GM21390 (cell line): Measurements from ENCODE around the gene PDZRN3.
"Not testable (repeated sequence)": the region's sequence is repeated elsewhere in the genome, so short reads cannot be mapped to it uniquely, and the experiment has no call there.

ENCODE experiments used
- ATAC-seq: cut with Tn5 transposase; IDR thresholded peaks from one replicate; pipeline ENCODE4 v1.9.1; 2021; ENCODE audit not compliant: unreplicated experiment

The PDZRN3 gene

DNA sequence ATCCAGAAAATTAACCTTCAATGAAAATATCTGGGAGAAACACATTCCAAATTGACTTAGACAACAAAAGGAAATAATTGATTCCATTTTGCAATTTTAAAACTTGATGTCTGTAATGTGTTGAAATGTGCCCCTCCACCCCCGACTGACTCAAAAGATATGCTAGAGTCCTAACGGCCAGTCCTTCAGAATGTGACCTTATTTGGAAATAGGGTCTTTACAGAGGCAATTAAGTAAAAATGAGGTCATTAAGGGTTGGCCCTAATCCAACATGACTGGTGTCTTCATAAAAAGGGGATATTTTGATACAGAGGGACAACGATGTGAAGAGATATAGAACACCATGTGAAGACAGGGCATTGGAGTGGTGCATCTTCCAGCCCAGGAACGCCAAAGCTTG lies 153.9 kb downstream of the PDZRN3 start:
- no peak for ATAC-seq

DNA sequence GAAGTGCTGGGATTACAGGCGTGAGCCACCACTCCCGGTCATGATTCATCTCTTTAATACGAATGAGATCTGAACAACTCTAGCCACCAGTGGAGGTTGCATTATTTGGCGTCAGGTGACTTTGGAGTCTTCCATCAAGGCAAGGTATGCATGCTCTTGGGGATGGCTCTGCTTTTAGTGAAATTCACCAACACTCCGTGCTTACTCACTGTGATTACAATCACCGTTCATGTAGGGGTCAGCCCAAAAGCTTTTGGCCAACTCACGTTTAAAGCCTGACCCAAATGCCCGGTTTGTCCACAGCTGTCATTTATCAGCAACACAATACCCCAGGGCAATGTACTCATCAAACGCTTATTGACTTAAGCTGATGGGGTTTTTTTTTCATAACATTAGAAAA lies 155.4 kb downstream of the PDZRN3 start:
- no peak for ATAC-seq

DNA sequence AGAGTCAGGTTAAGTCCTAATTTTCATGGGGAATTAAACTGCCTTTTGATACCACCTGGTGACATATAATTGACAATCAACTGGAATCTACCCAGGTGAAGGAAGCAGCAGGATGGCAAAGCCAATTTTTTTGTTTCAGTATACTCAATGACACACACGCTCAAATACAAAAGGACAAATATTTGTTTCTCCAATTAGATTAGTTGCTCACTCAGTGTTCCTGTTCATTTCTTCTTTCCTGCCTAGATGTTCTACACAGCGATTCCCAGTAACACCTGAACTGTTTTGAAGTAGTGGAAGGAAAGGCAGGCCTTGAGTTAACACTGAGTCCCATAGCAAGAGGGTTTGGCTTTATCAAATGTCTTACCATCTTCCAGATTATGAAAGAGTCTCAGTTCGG lies 157.5 kb downstream of the PDZRN3 start:
- ATAC-seq, result no peak

DNA sequence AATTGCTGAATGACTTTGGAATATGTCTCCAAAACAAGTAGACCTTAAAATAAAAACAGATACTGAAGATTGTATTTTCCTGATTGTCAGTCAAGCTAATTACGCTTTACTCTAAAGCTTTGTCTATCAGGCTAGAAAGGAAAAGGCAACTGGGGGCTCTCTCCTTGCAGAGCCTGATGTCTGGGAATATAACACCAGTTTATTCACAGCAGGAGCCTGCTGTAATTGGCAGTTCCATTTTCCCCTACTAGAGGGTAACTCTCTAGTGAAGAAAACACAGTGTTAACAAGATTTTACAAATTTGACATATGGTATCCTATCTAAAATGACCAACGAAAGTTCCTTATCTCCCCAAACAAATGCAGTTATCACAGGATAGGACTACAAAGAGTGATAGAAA lies 158.8 kb downstream of the PDZRN3 start:
- ATAC-seq, result no peak

DNA sequence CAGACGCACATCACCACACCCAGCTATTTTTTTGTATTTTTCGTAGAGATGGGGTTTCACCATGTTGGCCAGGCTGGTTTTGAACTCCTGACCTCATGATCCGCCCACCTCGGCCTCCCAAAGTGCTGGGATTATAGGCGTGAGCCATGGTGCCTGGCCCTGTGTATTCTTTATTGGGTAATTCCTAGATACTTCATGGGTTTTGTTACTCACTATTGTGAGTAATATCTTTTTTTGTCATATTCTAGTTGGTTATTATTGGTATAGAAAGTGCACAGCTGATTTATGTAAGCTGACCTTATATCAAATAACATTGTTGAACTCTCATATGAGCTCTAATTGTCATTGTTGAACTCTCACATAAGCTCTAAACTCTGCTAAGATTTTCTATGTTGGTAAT lies 160.6 kb downstream of the PDZRN3 start:
- not testable (repeated sequence) for ATAC-seq

DNA sequence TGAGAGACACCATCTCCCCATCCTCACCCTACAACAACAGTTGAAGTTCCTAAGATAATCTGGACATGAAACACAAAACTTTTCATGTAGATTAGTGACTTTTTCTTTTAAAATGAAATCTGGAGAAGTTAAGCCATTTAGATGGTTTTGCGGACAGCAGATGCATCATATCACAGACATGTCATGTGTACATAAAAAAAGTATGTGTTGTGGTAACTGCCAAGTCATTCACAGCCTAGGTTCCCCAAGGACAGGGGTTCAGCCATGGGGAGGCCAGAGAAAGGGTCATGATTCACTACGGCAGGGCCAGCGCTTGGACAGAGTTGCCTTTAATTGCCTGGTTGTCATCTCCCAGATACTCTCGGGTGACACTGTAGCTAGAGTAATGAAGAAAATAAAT lies 163.2 kb downstream of the PDZRN3 start:
- ATAC-seq, result no peak

DNA sequence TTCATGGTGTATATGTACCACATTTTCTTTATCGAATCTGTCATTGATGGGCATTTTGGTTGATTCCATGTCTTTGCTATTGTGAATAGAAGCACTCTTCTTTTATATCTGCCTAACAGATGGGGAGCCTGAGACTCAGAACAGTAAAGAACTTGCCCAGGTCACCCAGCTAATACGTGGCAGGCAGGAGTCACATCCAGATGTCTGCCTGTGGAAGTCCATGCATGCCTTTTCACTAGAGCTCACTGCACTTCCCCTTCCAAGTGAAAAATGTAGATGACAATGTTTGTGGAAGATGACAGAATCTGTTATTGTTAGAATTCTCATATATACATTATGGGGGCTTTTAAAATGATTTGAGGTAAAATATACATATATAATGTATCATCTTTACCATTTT lies 165.0 kb downstream of the PDZRN3 start:
- no peak for ATAC-seq

DNA sequence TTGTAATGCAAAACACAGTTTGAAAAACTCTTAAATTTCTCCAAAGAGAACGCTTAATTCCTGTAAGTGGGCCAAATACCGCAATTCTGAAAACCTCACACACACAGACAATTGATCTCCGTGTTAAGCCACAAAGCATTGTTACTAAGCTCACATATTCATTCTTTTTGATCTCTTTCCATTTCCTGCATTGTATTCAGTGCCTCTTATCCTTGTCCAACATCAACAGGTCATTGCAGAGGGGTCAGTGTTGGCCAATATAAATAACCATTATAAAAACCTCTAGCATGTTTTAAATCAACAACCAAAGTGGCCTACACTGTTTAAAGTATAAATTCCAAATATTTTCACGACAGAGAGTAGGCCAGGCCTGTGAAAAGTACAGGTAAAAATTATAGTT lies 171.1 kb downstream of the PDZRN3 start:
- no peak for ATAC-seq

DNA sequence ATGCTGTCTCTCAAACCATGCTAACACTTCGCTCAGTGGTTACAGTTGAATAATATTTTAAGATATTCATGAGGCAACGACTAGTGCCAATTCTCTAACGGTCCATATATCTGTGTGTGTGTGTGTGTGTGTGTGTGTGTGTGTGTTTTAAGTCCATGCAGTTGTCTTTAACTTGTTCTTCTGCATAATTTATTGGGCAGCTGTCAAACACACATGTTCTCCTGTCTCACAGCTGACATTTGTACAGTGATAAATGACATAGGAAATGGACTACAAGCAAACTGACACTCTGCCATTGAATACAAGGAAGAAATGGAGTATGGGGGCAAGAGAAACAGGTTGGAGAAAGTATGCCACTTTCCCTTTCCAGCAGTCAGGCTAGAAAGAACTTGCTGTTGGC lies 172.0 kb downstream of the PDZRN3 start:
- no peak for ATAC-seq

DNA sequence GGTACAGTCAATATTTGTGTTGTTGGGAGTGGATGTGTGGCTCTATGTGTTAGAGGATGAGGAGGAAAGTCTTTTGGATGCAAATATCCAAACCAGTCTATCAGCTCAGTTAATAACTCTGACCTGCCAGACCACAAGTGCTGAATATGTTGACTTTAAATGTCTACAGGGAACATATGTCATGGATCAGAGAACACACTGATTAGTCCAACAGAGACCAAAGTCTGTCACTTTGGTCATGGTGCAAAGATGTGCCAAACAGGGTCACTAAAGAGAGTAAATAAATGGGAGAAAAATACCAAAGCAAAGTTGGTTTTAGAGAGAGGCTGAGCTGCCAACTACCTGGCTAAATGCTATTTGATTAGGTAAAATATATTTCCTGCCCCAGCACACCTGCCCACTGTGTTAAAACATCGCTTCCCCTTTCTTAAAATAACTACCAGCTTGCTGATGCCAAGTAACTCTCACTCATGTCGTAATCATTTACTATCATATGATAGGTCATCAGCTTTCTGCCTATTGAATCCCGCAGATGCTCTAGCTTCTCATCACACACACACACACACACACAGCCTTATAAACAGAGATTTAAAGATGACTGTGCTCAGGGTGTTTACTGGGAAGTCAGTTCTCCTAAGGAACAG lies 173.3 kb downstream of the PDZRN3 start:
- ATAC-seq, result peak; percentile 23

DNA sequence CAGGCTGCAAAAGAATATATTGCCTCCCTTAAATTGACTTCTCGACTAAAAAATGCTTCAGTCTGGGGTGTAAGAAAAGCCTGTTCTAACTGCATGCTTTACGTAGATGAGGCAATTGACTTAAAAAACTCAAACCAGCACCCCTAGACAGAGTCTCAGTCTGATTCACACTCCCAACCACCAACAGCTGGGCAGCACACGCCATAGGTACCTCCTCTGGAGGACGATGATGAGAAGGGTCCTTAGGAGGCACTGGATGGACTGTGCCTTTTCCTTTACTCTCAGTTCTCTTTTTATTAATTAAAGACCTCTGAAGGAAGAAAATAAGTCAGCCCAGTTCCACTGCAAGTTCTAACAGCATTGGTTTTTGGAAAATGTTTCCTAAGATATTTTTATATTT lies 175.0 kb downstream of the PDZRN3 start:
- peak; percentile 25 for ATAC-seq

DNA sequence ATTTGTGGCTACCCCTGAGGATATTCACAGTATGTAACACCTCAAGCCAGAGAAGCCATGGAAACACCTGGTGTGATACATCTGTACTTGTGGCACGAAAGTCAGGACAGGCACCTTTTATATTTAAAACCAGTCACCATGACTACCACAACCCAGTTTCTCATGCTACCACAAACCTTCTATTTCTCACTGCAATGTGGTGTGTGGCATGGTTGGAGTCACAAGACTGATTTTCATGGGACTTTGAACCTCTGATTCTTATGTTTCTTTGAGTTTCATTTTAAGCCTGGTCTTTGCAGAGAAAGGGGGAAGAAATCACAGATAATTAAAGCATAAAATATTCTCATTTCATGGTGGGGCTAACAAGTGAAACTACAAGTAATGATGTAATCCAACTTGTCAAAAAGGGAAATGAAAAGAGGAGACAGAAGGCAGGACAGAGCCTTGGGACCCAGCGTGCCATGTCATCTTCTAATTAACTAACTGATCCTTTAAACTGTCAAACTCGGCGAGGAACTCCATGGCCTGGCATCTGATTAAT lies 175.9 kb downstream of the PDZRN3 start:
- peak; percentile 91 for ATAC-seq

DNA sequence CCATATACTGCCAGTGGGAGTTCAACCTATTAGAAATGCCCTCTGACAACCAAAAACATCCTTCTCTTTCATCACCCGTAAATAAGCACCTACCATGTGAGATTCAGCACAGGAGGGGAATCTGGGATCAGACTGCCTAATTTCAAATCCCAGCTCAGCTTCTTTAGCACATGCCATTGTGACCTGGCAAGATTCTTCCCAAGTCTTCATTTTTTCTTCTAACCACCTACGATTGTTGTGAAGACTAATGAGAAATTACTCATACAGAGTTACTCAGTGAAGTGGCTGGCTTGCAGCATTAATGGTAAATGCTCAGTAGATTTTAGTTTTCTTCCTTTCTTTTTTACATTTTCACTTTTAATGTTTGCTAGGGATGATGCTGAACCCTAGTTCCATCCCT lies 176.7 kb downstream of the PDZRN3 start:
- ATAC-seq, result no peak

DNA sequence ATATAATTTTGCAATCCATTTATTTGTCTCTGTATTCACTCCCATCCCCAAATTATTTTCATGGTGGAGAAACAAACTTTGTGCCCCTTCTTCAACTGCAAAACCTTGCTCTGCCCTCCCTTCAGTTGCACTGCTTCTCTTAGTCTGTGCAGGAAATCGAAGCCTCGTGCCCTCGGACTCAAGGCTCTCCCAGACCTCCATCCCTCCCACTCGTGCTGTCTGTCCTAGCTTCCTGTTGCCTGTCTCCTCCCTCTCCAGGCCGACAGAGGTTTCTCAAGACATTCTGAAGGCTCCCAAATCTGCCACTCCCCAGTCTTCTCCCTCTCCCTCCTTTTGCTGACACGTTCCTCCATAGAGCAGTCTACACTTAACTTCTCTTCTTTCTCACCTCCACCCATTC lies 177.6 kb downstream of the PDZRN3 start:
- ATAC-seq, result no peak

DNA sequence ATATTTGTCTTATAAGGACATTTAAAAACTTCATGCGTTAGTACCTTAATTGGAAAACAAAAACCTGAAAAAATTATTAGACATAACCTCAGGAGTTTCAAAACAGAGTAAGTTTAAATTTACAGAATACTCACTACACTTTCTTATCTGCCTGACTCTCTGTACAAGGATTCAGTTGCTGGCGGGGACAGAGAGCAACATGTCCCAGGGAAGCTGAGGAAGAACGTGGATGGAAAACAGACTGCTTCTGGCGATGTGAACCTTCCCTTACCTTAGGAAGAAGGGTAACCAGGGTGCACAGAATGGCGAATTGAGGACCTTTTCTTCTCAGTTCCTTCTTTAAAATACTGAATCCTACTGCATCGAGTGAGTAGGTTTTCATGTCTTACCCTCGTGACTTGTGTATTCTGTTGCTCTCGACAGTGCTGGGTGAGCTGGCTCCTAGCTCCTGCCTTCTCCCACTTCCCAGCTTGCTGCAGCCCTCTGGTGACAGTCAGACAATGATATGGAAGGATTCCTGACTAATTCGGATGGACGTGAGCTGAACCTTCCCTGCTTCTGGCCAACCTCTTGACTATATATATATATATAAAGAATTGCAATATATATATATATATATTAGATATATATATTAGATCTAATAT lies 178.2 kb downstream of the PDZRN3 start:
- no peak for ATAC-seq

DNA sequence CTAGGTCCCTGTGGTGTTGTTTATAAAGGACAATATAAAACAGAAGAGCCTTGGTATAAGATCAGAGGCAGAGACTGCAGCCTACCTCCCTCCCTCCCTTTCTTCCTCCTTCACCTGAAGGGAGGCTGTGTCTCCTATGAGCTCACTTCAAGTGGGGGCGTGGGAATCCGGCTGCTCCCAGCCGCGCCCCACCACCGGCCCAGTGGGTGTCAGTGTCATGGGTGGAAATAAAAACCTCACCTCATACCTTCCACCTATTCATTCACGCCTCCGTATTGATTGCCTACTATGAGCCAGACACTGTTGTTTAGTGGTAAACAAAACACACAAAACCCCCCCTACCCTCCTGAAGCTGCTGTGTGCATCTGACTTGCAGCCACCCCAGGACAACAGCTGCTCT lies 181.9 kb downstream of the PDZRN3 start:
- ATAC-seq, result no peak

DNA sequence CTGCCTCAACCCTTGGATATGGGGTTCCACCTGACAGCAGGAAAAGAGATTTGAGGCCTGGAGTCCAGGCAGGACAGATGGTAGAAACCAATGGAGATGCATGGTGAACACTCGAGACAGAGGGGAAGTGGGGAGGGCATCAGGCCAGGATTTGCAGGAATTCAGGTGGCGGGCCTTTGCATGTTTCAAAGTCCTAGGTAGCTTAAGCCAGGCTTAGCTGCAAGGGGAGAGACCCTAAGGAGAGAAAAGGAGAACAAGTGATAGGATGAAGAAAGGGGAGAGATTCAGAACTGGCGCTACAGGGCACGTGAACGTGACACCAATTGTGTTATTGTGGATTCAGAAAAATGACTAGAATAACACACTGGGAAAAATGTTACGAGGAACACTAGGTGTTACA lies 182.6 kb downstream of the PDZRN3 start:
- no peak for ATAC-seq

DNA sequence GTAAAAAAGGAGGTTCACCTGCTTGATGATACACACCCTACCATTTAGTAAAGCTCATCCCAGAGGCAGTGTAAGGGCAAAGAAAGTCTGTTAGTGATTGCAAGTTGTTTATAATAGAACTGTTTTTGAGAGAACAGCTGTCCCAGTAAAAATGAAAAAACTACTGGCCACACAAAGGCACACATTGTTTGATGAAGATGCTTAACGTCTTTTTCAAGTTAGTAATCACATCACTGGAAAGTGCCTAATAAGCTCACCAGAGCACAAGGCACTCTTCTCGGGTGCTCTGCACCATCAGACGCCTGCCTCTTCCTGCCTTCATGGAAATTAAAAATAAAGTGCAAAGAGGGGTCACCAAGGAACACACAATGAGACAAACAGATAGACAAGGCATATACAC lies 186.9 kb downstream of the PDZRN3 start:
- no peak for ATAC-seq

DNA sequence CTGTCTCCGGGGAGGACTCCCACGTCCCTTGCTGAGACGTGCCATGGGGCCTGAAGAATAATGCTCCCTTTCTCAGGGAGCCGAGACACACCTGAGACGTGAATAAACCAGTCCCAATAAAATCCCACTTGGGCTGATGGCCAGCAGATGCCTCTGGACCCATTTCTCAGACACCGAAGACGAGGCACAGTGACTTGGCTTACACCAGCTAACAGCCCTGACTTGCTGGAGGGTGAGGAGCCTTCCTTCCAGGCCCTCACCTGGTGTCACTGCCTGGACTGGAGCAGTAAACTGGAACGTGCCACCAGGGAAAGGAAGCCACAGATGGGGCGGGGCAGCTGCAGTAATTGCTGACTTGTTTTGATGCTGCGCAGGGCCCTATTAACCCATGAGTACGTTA lies 189.7 kb downstream of the PDZRN3 start:
- ATAC-seq, result no peak

DNA sequence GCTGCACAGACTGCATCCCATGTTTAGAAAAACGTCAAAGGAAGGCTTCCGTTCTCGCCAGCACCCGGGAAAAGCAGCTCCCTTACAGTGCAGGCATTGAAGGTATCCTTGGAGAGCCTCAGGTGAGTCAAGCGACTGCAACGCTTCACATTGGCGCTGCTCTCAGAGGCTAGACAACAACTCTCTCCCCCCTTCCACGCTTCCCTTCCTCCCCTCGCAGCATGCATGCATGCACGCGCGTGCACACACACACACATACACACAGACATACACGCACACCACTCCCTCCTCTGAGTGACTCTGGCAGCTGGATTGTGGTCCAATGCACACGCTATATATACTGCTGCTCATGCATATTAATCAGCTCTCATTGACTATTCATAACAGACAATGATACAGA lies 191.1 kb downstream of the PDZRN3 start:
- no peak for ATAC-seq

DNA sequence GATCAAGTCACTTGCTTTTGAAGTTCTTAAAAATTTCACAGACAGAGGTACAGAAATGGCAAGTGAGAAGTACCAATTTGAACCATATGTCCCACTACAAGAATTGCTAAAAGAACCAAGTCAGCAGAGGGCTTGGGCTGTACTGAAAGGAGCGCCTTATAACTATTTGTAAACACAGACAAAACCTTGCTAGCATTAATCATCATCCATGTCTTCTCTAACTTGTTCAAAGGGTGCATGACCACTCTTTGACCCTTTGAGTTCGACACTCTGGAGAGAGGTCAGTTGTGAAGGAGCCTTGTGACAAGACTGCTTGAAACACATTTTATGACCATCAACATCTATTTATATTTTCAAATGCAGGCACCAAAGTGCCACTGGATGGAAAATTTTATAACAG lies 191.7 kb downstream of the PDZRN3 start:
- ATAC-seq, result no peak

DNA sequence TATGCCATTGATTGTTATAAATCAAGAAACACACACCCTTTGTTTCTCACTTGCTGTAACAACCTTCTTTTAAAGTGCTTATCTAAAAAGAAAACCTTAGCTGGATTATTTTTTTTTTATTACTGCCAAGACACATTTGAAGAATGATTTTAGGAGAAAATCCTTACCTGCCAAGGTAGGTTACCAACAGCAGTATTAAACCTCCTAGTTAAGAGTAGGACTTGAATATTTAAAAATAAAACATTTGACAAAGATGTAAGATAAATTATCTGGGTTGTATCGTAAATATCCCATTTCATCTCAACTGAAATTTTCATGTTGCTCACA lies 192.1 kb downstream of the PDZRN3 start:
- ATAC-seq, result no peak
